A549 (cell line): ENCODE measurements around the gene ACSL5. TPM values are rescaled to one million over a fixed set of nuclear protein-coding genes. Genes with fewer than 3 reads are reported as not detected.

Experiments
- ATAC-seq, 2 experiments: fragments of 200-7000 bp in 1 of 2; fragments of >200 bp in 1 of 2; cut with Nextera tagmentation in 1 of 2; cut with Tn5 transposase in 1 of 2; 3 replicates each; pipeline versions ENCODE4 v1.8.0 to v1.9.1; 2018 to 2020; ENCODE audit warnings: mild to moderate bottlenecking in 1 of 2, moderate library complexity in 1 of 2
- CTCF ChIA-PET: fragments of 300-600 bp; sonication (Branson Sonifier 250); formaldehyde crosslinking; extraction: SDS; loops from one replicate; lab custom pipeline; 2021; ENCODE audit warnings: antibody characterized with exemption, inconsistent platforms; lab: Yijun Ruan, JAX
- POLR2A ChIA-PET: fragments of 350-600 bp; formaldehyde crosslinking; extraction: SDS; loops from one replicate; lab custom pipeline; 2021; ENCODE audit warnings: antibody characterized with exemption, inconsistent platforms; lab: Yijun Ruan, JAX
- DNase-seq, 2 experiments: peaks; one replicate each; pipeline versions ENCODE4 v3.0.0 to v3.0.0-alpha.2; 2011 to 2016; ENCODE audit warnings: low read depth in 1 of 2, low spot score in 1 of 2
- FAIRE-seq: peaks from 2 replicates; lab custom pipeline; 2011; peaks lifted over from hg19 to GRCh38; lab: Jason Lieb, UNC
- H3K27ac ChIP-seq, 2 experiments: fragments of >200 bp; sonication (Bioruptor Twin); formaldehyde crosslinking; 3 replicates each; pipeline ENCODE4 v1.5.1; 2016 to 2017
- H3K4me1 ChIP-seq: fragments of >200 bp; sonication (Bioruptor Twin); formaldehyde crosslinking; 3 replicates; pipeline ENCODE4 v1.6.1; 2016
- H3K4me2 ChIP-seq: fragments of >200 bp; sonication (Bioruptor Twin); formaldehyde crosslinking; 3 replicates; pipeline ENCODE4 v1.6.1; 2016
- H3K4me3 ChIP-seq: fragments of >200 bp; sonication (Bioruptor Twin); formaldehyde crosslinking; 3 replicates; pipeline ENCODE4 v1.5.1; 2016
- H3K9me3 ChIP-seq: fragments of >200 bp; sonication (Bioruptor Twin); formaldehyde crosslinking; 3 replicates; pipeline ENCODE4 v1.6.1; 2016
- CEBPB ChIP-seq, 2 experiments: fragments of >200 bp in 1 of 2; sonication (Bioruptor Twin) in 1 of 2; formaldehyde crosslinking in 1 of 2; IDR thresholded peaks; 2 replicates each; pipeline ENCODE4 v1.6.1; 2012 to 2016
- CHD2 ChIP-seq: fragments of 150-350 bp; IDR thresholded peaks from 2 replicates; pipeline ENCODE4 v1.6.1; 2014; ENCODE audit warnings: low read length; ENCODE audit not compliant: partially characterized antibody
- CHD4 ChIP-seq: fragments of 200-600 bp; sonication (generic); IDR thresholded peaks from 2 replicates; pipeline ENCODE4 v1.6.1; 2016; ENCODE audit warnings: antibody characterized with exemption, mild to moderate bottlenecking, borderline replicate concordance
- CTCF ChIP-seq: fragments of >200 bp; sonication (Bioruptor Twin); formaldehyde crosslinking; IDR thresholded peaks from 3 replicates; pipeline ENCODE4 v1.5.1; 2016
- E2F6 ChIP-seq: IDR thresholded peaks from 2 replicates; pipeline ENCODE4 v1.6.1; 2012; ENCODE audit warnings: low read depth, borderline replicate concordance
- EHF ChIP-seq: fragments of 250-450 bp; sonication (Bioruptor Pico); IDR thresholded peaks from 2 replicates; pipeline ENCODE4 v1.5.0; 2020; ENCODE audit warnings: mild to moderate bottlenecking
- EP300 ChIP-seq, 2 experiments: fragments of >200 bp; sonication (Bioruptor Twin); formaldehyde crosslinking; IDR thresholded peaks; 2 replicates in 1 of 2; 3 replicates in 1 of 2; pipeline ENCODE4 v1.6.1; 2016 to 2017
- ESRRA ChIP-seq: fragments of 150-350 bp; IDR thresholded peaks from 2 replicates; pipeline ENCODE4 v1.6.1; 2014; ENCODE audit warnings: mild to moderate bottlenecking, low read length, borderline replicate concordance
- FOSB ChIP-seq: fragments of 250-450 bp; sonication (Bioruptor Pico); IDR thresholded peaks from 2 replicates; pipeline ENCODE4 v1.5.0; 2020; ENCODE audit warnings: mild to moderate bottlenecking, moderate library complexity
- FOXS1 ChIP-seq: fragments of 250-450 bp; sonication (Bioruptor Pico); IDR thresholded peaks from 2 replicates; pipeline ENCODE4 v1.5.0; 2020; ENCODE audit warnings: mild to moderate bottlenecking, moderate library complexity
- GATA3 ChIP-seq: IDR thresholded peaks from 2 replicates; pipeline ENCODE4 v1.6.1; 2012; ENCODE audit warnings: borderline replicate concordance
- HES2 ChIP-seq: fragments of >200 bp; sonication (Bioruptor Twin); formaldehyde crosslinking; IDR thresholded peaks from 2 replicates; pipeline ENCODE4 v1.6.1; 2016
- HMGXB4 ChIP-seq: fragments of 250-450 bp; sonication (Bioruptor Pico); IDR thresholded peaks from 2 replicates; pipeline ENCODE4 v1.5.0; 2021; ENCODE audit warnings: mild to moderate bottlenecking, moderate library complexity, borderline replicate concordance
- HOXA7 ChIP-seq: fragments of 250-450 bp; sonication (Bioruptor Pico); IDR thresholded peaks from 2 replicates; pipeline ENCODE4 v1.5.0; 2020; ENCODE audit warnings: mild to moderate bottlenecking, moderate library complexity
- MAFK ChIP-seq: fragments of 450-650 bp; IDR thresholded peaks from 2 replicates; pipeline ENCODE4 v1.6.1; 2014; ENCODE audit not compliant: partially characterized antibody
- MYC ChIP-seq: IDR thresholded peaks from 2 replicates; pipeline ENCODE4 v1.6.1; 2012; ENCODE audit warnings: mild to moderate bottlenecking, inconsistent platforms, low read length, improper control_type of control experiment, borderline replicate concordance
- PHF8 ChIP-seq: fragments of 200-600 bp; sonication (generic); IDR thresholded peaks from 2 replicates; pipeline ENCODE4 v1.6.1; 2016; ENCODE audit warnings: low read depth, mild to moderate bottlenecking, antibody characterized with exemption, moderate library complexity, borderline replicate concordance
- POLR2A ChIP-seq: IDR thresholded peaks from 2 replicates; pipeline ENCODE4 v1.6.1; 2012; ENCODE audit warnings: mild to moderate bottlenecking, low read length
- RAD21 ChIP-seq, 2 experiments: fragments of >200 bp in 1 of 2; sonication (Bioruptor Twin) in 1 of 2; formaldehyde crosslinking in 1 of 2; IDR thresholded peaks in 1 of 2; conservative IDR thresholded peaks in 1 of 2; 2 replicates in 1 of 2; 3 replicates in 1 of 2; pipeline ENCODE4 v1.6.1; 2012 to 2018; ENCODE audit warnings: inconsistent platforms in 1 of 2
- RARB ChIP-seq: fragments of 250-450 bp; sonication (Bioruptor Pico); IDR thresholded peaks from 2 replicates; pipeline ENCODE4 v1.8.0; 2021; ENCODE audit warnings: mild to moderate bottlenecking, moderate library complexity
- REST ChIP-seq: fragments of 200-600 bp; sonication (generic); IDR thresholded peaks from 2 replicates; pipeline ENCODE4 v1.6.1; 2016; ENCODE audit warnings: antibody characterized with exemption, mild to moderate bottlenecking, moderate library complexity
- ZNF302 ChIP-seq: fragments of 250-450 bp; sonication (Bioruptor Pico); IDR thresholded peaks from 2 replicates; pipeline ENCODE4 v1.9.0; 2021; ENCODE audit warnings: inconsistent platforms, mild to moderate bottlenecking, moderate library complexity
- ZSCAN20 ChIP-seq: fragments of 250-450 bp; sonication (Bioruptor Pico); IDR thresholded peaks from 2 replicates; pipeline ENCODE4 v1.8.0; 2022; ENCODE audit warnings: mild to moderate bottlenecking, moderate library complexity
- whole genome bisulfite sequencing: methylation state at CpG from one replicate; pipeline ENCODE4 v1.1.6; 2017; ENCODE audit errors: missing lambda C conversion rate; 5-methylcytosine and 5-hydroxymethylcytosine counted together
- polyA plus RNA-seq, 4 experiments: library from polyadenylated mRNA; depleted of rRNA in 3 of 4; stranded (reverse); fragments of >200 nt; fragmentation: RNase III in 1 of 4; extraction: RNeasy Plus Mini Kit Qiagen cat#74134 plus additional on column Dnase treatment in 1 of 4; gene quantifications; 2 replicates in 3 of 4; 3 replicates in 1 of 4; pipeline ENCODE4 v1.2.3, GENCODE V29; 2011 to 2017

Gene ACSL5
- polyA plus RNA-seq, 2 of the 4 experiments (the other 2 are of a cell fraction) = 0.15 to 0.25 TPM

GRCh38 chr10:112446855-112447619, 73.1 kb downstream of the ACSL5 start, which contains the start of the genes VTI1A and ZDHHC6 (continued):
- TF ChIP-seq FOSB (CRISPR knock-in tag) = no peak
- peak; percentile 85; the same call in 1 of the 2 replicates for TF ChIP-seq HMGXB4
- no peak; a peak in 1 of 5 replicates for TF ChIP-seq EP300 (IDR thresholded peaks at IDR 0.05)
- TF ChIP-seq RAD21 (conservative IDR thresholded peaks at IDR 0.05 in 1 of 2, IDR thresholded peaks at IDR 0.05 in 1 of 2) = no peak
- TF ChIP-seq, all 56 proteins: peak for 16

GRCh38 chr10:112447620-112447928, 73.7 kb downstream of the ACSL5 start:
- no peaks in the 10 kb centered on the region for H3K9me3 ChIP-seq
- ChIA-PET CTCF (interaction anchor here (1.0 to 1.3 kb wide), 2 partner anchors 13 to 310 kb away, joined by 3 to 5 read pairs; no protein-coding TSS in a partner anchor), POLR2A (interaction anchor here (1.2 to 1.5 kb wide), 2 partner anchors 11 to 13 kb away, joined by 3 to 9 read pairs; no protein-coding TSS in a partner anchor)
- FAIRE-seq (no peak), DNase-seq (no peak), ATAC-seq (no peak)
- H3K4me1 ChIP-seq = peaks cover 17% of the 10 kb centered on the region
- WGBS = under 1% methylated on average over 10 of the region's 10 CpGs
- TF ChIP-seq EHF = no peak
- TF ChIP-seq E2F6 = no peak
- TF ChIP-seq REST = no peak
- no peak for TF ChIP-seq HOXA7
- no peak for TF ChIP-seq MYC
- TF ChIP-seq CHD4 = no peak
- no peak for TF ChIP-seq ZNF302
- no peak for TF ChIP-seq PHF8
- no peak for TF ChIP-seq FOXS1 (CRISPR knock-in tag)
- no peak for TF ChIP-seq CHD2
- no peak for TF ChIP-seq GATA3
- TF ChIP-seq ZSCAN20 (CRISPR knock-in tag) = no peak
- no peak for TF ChIP-seq ESRRA
- no peak for TF ChIP-seq MAFK
- peak overlapping the region; percentile 94 for H3K4me2 ChIP-seq
- H3K4me3 ChIP-seq = peak overlapping the region; percentile 89
- peak overlapping the region; percentile 98 to 99 for H3K27ac ChIP-seq

GRCh38 chr10:112448888-112449287, 75.0 kb downstream of the ACSL5 start:
- Histone ChIP-seq H3K4me3 (no peak overlapping the region), H3K27ac (no peak overlapping the region), H3K4me2 (peak overlapping the region; percentile 94; the same call in 2 of the 3 replicates), H3K9me3 (peaks cover 9% of the 10 kb centered on the region), H3K4me1 (peaks cover 17% of the 10 kb centered on the region)
- FAIRE-seq = no peak
- 92% methylated on average over 4 of the region's 4 CpGs for WGBS
- no peak for DNase-seq
- POLR2A ChIA-PET = no interaction called here
- no peak for ATAC-seq
- TF ChIP-seq MAFK (no peak), RAD21 (conservative IDR thresholded peaks at IDR 0.05 in 1 of 2, IDR thresholded peaks at IDR 0.05 in 1 of 2) (no peak), CHD4 (no peak), CEBPB (IDR thresholded peaks at IDR 0.05) (no peak), GATA3 (no peak), MYC (no peak), CTCF (no peak), POLR2A (no peak), HES2 (no peak), RARB (CRISPR knock-in tag) (no peak)
- CTCF ChIA-PET = interaction anchor here (0.6 to 1.5 kb wide), 5 partner anchors 9 to 1072 kb away, joined by 3 to 6 read pairs (median 3); no protein-coding TSS in a partner anchor
